AG10803 (cell line): ENCODE measurements around the gene SLC25A13.

ENCODE experiments used
- DNase-seq: peaks from one replicate; pipeline ENCODE4 v3.0.0; 2010; ENCODE audit warnings: low read depth
- H3K4me3 ChIP-seq: 2 replicates; pipeline ENCODE4 v1.5.1; 2011; ENCODE audit warnings: mild to moderate bottlenecking, low read length, control low read depth
- TF ChIP-seq, protein P1 (sequence below): conservative IDR thresholded peaks from 2 replicates; pipeline ENCODE4 v1.5.1; 2011; ENCODE audit warnings: mild to moderate bottlenecking, low read length, control low read depth, inconsistent platforms

Gene SLC25A13

GRCh38 chr7:96122746-96123145, 199.2 kb downstream of the SLC25A13 start:
- TF ChIP-seq, protein P1, sequence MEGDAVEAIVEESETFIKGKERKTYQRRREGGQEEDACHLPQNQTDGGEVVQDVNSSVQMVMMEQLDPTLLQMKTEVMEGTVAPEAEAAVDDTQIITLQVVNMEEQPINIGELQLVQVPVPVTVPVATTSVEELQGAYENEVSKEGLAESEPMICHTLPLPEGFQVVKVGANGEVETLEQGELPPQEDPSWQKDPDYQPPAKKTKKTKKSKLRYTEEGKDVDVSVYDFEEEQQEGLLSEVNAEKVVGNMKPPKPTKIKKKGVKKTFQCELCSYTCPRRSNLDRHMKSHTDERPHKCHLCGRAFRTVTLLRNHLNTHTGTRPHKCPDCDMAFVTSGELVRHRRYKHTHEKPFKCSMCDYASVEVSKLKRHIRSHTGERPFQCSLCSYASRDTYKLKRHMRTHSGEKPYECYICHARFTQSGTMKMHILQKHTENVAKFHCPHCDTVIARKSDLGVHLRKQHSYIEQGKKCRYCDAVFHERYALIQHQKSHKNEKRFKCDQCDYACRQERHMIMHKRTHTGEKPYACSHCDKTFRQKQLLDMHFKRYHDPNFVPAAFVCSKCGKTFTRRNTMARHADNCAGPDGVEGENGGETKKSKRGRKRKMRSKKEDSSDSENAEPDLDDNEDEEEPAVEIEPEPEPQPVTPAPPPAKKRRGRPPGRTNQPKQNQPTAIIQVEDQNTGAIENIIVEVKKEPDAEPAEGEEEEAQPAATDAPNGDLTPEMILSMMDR = no peak
- DNase-seq = peak; percentile 28
- H3K4me3 ChIP-seq = no peak overlapping the region

- DNase-seq = no peak
- no peak overlapping the region for H3K4me3 ChIP-seq
- TF ChIP-seq, protein P1 = no peak
Observed at GRCh38 chr7:96121752-96122151, 200.1 kb downstream of the SLC25A13 start.

- TF ChIP-seq, protein P1 = no peak
- no peak overlapping the region for H3K4me3 ChIP-seq
- peak; percentile 61 for DNase-seq
Observed at GRCh38 chr7:96120445-96121225, 201.3 kb downstream of the SLC25A13 start.

- no peak for DNase-seq
- no peak overlapping the region for H3K4me3 ChIP-seq
- TF ChIP-seq, protein P1 = no peak
Observed at GRCh38 chr7:96118449-96119001, 203.4 kb downstream of the SLC25A13 start.

- TF ChIP-seq, protein P1 = no peak
- H3K4me3 ChIP-seq = no peak overlapping the region
- DNase-seq = no peak
Observed at GRCh38 chr7:96116173-96116572, 205.7 kb downstream of the SLC25A13 start.

DNA sequence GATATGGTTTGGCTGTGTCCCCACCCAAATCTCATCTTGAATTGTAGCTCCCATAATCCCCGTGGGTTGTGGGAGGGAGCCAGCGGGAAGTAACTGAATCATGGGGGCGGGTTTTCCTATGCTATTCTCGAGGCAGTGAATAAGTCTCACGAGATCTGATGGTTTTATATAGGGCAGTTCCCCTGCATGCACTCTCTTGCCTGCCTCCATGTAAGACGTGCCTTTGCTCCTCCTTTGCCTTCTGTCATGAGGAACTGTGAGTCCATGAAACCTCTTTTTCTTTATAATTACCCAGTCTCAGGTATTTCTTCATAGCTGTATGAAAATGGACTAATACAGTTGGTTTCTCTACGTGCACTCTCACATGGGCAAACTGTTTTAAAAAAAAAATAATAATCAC, 207.7 kb downstream of the SLC25A13 start:
- TF ChIP-seq, protein P1 = no peak
- no peak for DNase-seq

GRCh38 chr7:96111405-96111804, 210.5 kb downstream of the SLC25A13 start:
- no peak overlapping the region for H3K4me3 ChIP-seq
- TF ChIP-seq, protein P1 = no peak
- no peak for DNase-seq

More for the DNA sequence above, 207.7 kb downstream of the SLC25A13 start:
- H3K4me3 ChIP-seq = no peak overlapping the region
